ENCODE measurements around the gene TP63. TPM values are rescaled to one million over a fixed set of nuclear protein-coding genes. Genes with fewer than 3 reads are reported as not detected.

The TP63 gene
- total RNA-seq, 1 donor from 2014 or later, result not detected

DNA sequence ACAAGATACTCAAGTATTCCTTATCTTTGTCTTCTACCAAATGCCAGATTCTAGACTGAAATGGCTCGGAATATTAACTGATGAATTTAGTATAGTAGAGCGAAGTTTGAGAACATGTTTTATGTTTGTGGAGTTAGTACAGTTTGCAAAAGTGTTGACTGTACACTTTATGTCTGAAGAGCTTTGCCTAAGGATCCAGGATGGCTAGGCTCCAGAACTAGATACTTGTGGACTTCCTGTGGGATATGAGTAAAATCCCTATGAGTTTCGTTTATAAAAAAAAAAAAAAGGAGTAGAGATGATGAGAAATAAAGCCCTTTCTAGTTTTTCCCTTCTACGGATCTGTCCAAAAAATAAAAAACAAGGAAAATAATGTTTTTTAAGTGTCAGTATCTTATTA is 96.7 kb downstream of the TP63 start:
- H3K4me3 ChIP-seq (ENCODE audit: low read depth, low read length), result no peak overlapping the region
- TF ChIP-seq, protein P1, sequence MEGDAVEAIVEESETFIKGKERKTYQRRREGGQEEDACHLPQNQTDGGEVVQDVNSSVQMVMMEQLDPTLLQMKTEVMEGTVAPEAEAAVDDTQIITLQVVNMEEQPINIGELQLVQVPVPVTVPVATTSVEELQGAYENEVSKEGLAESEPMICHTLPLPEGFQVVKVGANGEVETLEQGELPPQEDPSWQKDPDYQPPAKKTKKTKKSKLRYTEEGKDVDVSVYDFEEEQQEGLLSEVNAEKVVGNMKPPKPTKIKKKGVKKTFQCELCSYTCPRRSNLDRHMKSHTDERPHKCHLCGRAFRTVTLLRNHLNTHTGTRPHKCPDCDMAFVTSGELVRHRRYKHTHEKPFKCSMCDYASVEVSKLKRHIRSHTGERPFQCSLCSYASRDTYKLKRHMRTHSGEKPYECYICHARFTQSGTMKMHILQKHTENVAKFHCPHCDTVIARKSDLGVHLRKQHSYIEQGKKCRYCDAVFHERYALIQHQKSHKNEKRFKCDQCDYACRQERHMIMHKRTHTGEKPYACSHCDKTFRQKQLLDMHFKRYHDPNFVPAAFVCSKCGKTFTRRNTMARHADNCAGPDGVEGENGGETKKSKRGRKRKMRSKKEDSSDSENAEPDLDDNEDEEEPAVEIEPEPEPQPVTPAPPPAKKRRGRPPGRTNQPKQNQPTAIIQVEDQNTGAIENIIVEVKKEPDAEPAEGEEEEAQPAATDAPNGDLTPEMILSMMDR (conservative IDR thresholded peaks at IDR 0.05; ENCODE audit: low read depth, low read length), result no peak
- DNase-seq (ENCODE audit: low read depth), result no peak

DNA sequence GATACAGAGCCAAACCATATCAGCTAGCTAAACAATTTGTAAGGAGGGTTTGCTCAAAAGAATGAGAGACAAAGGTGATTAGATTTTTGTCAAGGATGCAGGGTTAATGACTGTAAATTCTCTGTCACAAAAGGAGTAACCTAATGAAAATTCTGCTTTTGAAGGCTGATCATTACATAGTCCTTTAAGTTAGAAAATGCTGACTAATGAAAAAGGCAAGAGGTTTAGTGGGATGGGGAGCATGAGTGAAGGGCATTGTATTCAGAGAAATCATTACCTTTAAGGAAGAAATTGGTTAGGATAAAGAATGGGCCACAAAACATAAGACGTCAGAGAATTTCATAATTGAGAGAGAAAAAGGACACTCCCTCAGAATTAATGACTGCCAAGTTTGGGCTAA is 97.7 kb downstream of the TP63 start:
- H3K4me3 ChIP-seq (ENCODE audit: low read depth, low read length), result no peak overlapping the region
- DNase-seq (ENCODE audit: low read depth), result no peak
- TF ChIP-seq, protein P1 (conservative IDR thresholded peaks at IDR 0.05; ENCODE audit: low read depth, low read length), result no peak

DNA sequence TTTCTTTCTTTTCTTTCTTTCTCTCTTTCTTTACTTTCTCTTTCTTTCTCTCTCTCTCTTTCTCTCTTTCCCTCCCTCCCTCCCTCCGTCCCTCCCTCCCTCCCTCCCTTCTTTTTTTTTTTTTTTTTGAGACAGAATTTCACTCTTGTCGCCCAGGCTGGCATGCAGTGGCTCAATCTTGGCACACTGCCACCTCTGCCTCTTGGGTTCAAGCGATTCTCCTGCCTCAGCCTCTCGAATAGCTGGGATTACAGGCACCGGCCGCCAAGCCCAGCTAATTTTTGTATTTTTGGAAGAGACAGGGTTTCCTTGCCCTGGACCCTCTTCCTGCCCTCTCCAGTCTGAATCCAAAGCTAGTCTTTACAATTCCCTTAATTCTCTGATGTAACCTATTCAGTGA is 102.9 kb downstream of the TP63 start:
- TF ChIP-seq, protein P1 (conservative IDR thresholded peaks at IDR 0.05; ENCODE audit: low read depth, low read length), result no peak
- DNase-seq (ENCODE audit: low read depth), result no peak
- H3K4me3 ChIP-seq (ENCODE audit: low read depth, low read length), result no peak overlapping the region

DNA sequence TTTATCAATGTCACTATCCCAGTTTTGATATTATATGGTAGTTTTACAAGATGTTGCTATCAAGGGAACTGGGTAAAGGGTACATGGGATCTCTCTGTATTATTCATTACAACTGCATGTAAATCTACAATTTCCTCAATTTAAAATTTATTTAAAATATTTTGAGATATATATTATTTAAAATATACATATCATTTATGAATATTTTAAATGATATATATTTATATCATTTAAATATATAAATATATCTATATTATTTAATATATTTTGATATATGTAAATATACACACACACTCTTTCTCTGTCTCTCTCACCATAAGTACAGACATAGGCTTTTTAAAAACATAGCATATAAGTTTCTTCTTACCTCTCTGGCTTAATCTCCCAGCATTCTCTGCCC is 104.7 kb downstream of the TP63 start:
- TF ChIP-seq, protein P1 (conservative IDR thresholded peaks at IDR 0.05; ENCODE audit: low read depth, low read length), result no peak

DNA sequence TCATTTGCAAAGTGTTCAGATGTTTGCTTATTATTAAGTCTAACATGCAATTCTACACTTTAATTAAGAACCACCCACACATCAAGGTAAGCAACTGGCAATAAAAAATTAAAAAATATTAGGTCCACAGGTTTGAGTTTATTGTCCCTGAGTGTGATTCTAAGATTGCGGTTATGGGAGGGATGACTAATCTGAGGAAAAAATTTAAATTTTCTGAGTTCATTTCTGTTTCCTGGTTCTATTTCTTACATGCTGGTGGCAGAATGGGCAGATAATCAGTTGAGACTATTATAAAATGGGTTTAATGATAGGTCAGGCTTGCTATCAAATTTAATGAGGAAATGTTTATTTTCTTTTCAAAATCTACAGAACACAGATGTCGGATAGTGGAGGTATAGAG is 105.9 kb downstream of the TP63 start:
- H3K4me3 ChIP-seq (ENCODE audit: low read depth, low read length), result no peak overlapping the region
- TF ChIP-seq, protein P1 (conservative IDR thresholded peaks at IDR 0.05; ENCODE audit: low read depth, low read length), result no peak
- DNase-seq (ENCODE audit: low read depth), result no peak

More for the DNA sequence above, 104.7 kb downstream of the TP63 start:
- H3K4me3 ChIP-seq (ENCODE audit: low read depth, low read length), result no peak overlapping the region
- no peak for DNase-seq (ENCODE audit: low read depth)

DNA sequence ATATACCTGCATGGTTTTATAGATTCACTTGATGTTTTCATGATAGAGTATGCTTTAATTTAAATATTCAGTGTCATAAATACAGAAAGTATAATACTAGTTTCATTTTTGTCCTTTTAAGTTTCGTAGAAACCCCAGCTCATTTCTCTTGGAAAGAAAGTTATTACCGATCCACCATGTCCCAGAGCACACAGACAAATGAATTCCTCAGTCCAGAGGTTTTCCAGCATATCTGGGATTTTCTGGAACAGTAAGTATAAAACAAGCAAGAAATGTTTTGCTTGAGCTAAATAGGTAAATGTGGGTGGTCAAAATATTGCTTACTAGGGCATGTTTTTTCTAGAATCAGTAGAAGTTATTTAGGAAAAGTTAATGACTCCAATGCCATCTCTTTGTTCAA is 106.4 kb downstream of the TP63 start:
- TF ChIP-seq, protein P1 (conservative IDR thresholded peaks at IDR 0.05; ENCODE audit: low read depth, low read length), result no peak
- no peak for DNase-seq (ENCODE audit: low read depth)
- H3K4me3 ChIP-seq (ENCODE audit: low read depth, low read length), result no peak overlapping the region

DNA sequence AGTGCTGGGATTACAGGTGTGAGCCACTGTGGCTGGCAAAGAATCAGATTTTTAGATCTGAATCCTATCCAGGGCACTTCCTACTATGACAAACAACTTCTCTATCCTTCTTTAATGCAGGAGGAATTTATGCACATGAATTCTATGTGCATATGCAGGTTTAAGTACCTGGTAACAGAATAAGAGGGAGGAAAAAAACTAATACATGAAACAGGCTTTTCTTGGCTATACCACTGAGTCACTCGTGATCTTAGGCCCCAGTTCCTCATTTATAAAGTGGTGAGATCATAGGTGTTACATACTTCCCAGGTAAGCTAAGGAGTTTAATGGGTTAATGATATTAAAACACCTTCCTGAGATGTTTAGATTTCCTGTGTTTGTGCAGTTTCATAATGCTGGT is 108.2 kb downstream of the TP63 start:
- TF ChIP-seq, protein P1 (conservative IDR thresholded peaks at IDR 0.05; ENCODE audit: low read depth, low read length), result no peak
- no peak overlapping the region for H3K4me3 ChIP-seq (ENCODE audit: low read depth, low read length)
- DNase-seq (ENCODE audit: low read depth), result no peak
